WTC11 (cell line): ENCODE results near the gene AHSA1.

ENCODE experiments used
- CREB1 ChIP-seq: sonication (generic); formaldehyde crosslinking; IDR thresholded peaks from 2 replicates; pipeline ENCODE4 v1.8.0; 2023; ENCODE audit warnings: mild to moderate bottlenecking, missing genetic modification reagents
- GABPB1 ChIP-seq: sonication (generic); formaldehyde crosslinking; IDR thresholded peaks from 2 replicates; pipeline ENCODE4 v1.8.1; 2023; ENCODE audit warnings: mild to moderate bottlenecking, missing genetic modification reagents
- NFE2L1 ChIP-seq: sonication (generic); formaldehyde crosslinking; IDR thresholded peaks from 2 replicates; pipeline ENCODE4 v1.8.1; 2023; ENCODE audit warnings: missing genetic modification reagents
- NR2C2 ChIP-seq: sonication (generic); formaldehyde crosslinking; IDR thresholded peaks from 2 replicates; pipeline ENCODE4 v1.8.0; 2022; ENCODE audit warnings: mild to moderate bottlenecking, missing genetic modification reagents
- RELA ChIP-seq: sonication (generic); formaldehyde crosslinking; IDR thresholded peaks from 2 replicates; pipeline ENCODE4 v1.8.1; 2022; ENCODE audit warnings: missing genetic modification reagents, mild to moderate bottlenecking, borderline replicate concordance
- SMAD3 ChIP-seq: sonication (generic); formaldehyde crosslinking; IDR thresholded peaks from 2 replicates; pipeline ENCODE4 v1.8.0; 2022; ENCODE audit warnings: missing genetic modification reagents, mild to moderate bottlenecking, borderline replicate concordance
- TF ChIP-seq, protein P1 (sequence below): fragments of 200-600 bp; IDR thresholded peaks from 2 replicates; pipeline ENCODE4 v1.8.0; 2022; ENCODE audit warnings: antibody characterized with exemption
- TF ChIP-seq, protein P2 (sequence below): sonication (generic); formaldehyde crosslinking; IDR thresholded peaks from 2 replicates; pipeline ENCODE4 v1.8.0; 2022; ENCODE audit warnings: mild to moderate bottlenecking, missing genetic modification reagents
- TF ChIP-seq, protein P3 (sequence below): sonication (generic); formaldehyde crosslinking; IDR thresholded peaks from 2 replicates; pipeline ENCODE4 v1.8.1; 2023; ENCODE audit warnings: mild to moderate bottlenecking, missing genetic modification reagents, borderline replicate concordance
- TF ChIP-seq, protein P4 (sequence below): sonication (generic); formaldehyde crosslinking; IDR thresholded peaks from 2 replicates; pipeline ENCODE4 v1.8.1; 2023; ENCODE audit warnings: mild to moderate bottlenecking, missing genetic modification reagents, moderate library complexity
- TF ChIP-seq, protein P5 (sequence below): sonication (generic); formaldehyde crosslinking; IDR thresholded peaks from 2 replicates; pipeline ENCODE4 v1.8.0; 2023; ENCODE audit warnings: missing genetic modification reagents, mild to moderate bottlenecking, borderline replicate concordance
- TF ChIP-seq, protein P6 (sequence below): sonication (generic); formaldehyde crosslinking; IDR thresholded peaks from 2 replicates; pipeline ENCODE4 v1.8.1; 2023; ENCODE audit warnings: mild to moderate bottlenecking, missing genetic modification reagents, moderate library complexity

DNA sequence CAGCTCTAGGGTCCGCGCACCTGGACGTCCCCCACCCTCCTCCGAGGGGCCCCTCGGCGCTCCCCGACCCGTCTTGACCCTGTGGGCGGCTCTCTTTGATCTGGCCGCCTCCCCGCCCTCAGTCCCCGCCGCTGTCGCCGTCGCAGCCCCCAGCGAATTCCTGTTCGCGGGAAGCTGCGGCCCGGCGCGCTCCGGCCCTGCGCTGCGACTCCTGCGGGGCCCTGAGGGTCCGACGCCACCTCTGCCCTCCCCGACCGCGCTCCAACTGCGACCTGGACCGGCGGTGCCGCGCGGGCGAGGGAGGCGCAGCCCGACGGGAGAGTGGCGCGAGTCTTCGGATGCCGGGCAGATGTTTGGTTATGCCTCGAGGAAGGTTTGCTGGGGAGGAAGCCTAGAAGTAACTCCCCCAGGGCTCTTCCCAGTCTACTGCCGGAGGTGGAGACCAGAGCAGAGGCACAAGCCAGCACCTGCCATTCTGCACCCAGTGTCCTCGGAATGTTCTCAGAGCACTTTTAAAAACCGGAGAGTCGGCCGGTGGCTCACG, 41.2 kb downstream of the AHSA1 start:
- TF ChIP-seq, protein P1, sequence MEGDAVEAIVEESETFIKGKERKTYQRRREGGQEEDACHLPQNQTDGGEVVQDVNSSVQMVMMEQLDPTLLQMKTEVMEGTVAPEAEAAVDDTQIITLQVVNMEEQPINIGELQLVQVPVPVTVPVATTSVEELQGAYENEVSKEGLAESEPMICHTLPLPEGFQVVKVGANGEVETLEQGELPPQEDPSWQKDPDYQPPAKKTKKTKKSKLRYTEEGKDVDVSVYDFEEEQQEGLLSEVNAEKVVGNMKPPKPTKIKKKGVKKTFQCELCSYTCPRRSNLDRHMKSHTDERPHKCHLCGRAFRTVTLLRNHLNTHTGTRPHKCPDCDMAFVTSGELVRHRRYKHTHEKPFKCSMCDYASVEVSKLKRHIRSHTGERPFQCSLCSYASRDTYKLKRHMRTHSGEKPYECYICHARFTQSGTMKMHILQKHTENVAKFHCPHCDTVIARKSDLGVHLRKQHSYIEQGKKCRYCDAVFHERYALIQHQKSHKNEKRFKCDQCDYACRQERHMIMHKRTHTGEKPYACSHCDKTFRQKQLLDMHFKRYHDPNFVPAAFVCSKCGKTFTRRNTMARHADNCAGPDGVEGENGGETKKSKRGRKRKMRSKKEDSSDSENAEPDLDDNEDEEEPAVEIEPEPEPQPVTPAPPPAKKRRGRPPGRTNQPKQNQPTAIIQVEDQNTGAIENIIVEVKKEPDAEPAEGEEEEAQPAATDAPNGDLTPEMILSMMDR, result no peak
- TF ChIP-seq CREB1 (CRISPR knock-in tag) (no peak), SMAD3 (no peak), NR2C2 (CRISPR knock-in tag) (no peak), NFE2L1 (CRISPR knock-in tag) (no peak), RELA (no peak; the same call in 1 of the 2 replicates), GABPB1 (CRISPR knock-in tag) (no peak)
- TF ChIP-seq, protein P2, sequence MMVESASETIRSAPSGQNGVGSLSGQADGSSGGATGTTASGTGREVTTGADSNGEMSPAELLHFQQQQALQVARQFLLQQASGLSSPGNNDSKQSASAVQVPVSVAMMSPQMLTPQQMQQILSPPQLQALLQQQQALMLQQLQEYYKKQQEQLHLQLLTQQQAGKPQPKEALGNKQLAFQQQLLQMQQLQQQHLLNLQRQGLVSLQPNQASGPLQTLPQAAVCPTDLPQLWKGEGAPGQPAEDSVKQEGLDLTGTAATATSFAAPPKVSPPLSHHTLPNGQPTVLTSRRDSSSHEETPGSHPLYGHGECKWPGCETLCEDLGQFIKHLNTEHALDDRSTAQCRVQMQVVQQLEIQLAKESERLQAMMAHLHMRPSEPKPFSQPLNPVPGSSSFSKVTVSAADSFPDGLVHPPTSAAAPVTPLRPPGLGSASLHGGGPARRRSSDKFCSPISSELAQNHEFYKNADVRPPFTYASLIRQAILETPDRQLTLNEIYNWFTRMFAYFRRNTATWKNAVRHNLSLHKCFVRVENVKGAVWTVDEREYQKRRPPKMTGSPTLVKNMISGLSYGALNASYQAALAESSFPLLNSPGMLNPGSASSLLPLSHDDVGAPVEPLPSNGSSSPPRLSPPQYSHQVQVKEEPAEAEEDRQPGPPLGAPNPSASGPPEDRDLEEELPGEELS (CRISPR knock-in tag), result no peak
- TF ChIP-seq, protein P3, sequence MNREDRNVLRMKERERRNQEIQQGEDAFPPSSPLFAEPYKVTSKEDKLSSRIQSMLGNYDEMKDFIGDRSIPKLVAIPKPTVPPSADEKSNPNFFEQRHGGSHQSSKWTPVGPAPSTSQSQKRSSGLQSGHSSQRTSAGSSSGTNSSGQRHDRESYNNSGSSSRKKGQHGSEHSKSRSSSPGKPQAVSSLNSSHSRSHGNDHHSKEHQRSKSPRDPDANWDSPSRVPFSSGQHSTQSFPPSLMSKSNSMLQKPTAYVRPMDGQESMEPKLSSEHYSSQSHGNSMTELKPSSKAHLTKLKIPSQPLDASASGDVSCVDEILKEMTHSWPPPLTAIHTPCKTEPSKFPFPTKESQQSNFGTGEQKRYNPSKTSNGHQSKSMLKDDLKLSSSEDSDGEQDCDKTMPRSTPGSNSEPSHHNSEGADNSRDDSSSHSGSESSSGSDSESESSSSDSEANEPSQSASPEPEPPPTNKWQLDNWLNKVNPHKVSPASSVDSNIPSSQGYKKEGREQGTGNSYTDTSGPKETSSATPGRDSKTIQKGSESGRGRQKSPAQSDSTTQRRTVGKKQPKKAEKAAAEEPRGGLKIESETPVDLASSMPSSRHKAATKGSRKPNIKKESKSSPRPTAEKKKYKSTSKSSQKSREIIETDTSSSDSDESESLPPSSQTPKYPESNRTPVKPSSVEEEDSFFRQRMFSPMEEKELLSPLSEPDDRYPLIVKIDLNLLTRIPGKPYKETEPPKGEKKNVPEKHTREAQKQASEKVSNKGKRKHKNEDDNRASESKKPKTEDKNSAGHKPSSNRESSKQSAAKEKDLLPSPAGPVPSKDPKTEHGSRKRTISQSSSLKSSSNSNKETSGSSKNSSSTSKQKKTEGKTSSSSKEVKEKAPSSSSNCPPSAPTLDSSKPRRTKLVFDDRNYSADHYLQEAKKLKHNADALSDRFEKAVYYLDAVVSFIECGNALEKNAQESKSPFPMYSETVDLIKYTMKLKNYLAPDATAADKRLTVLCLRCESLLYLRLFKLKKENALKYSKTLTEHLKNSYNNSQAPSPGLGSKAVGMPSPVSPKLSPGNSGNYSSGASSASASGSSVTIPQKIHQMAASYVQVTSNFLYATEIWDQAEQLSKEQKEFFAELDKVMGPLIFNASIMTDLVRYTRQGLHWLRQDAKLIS (CRISPR knock-in tag), result no peak
- TF ChIP-seq, protein P4, sequence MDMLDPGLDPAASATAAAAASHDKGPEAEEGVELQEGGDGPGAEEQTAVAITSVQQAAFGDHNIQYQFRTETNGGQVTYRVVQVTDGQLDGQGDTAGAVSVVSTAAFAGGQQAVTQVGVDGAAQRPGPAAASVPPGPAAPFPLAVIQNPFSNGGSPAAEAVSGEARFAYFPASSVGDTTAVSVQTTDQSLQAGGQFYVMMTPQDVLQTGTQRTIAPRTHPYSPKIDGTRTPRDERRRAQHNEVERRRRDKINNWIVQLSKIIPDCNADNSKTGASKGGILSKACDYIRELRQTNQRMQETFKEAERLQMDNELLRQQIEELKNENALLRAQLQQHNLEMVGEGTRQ (CRISPR knock-in tag), result no peak
- TF ChIP-seq, protein P5, sequence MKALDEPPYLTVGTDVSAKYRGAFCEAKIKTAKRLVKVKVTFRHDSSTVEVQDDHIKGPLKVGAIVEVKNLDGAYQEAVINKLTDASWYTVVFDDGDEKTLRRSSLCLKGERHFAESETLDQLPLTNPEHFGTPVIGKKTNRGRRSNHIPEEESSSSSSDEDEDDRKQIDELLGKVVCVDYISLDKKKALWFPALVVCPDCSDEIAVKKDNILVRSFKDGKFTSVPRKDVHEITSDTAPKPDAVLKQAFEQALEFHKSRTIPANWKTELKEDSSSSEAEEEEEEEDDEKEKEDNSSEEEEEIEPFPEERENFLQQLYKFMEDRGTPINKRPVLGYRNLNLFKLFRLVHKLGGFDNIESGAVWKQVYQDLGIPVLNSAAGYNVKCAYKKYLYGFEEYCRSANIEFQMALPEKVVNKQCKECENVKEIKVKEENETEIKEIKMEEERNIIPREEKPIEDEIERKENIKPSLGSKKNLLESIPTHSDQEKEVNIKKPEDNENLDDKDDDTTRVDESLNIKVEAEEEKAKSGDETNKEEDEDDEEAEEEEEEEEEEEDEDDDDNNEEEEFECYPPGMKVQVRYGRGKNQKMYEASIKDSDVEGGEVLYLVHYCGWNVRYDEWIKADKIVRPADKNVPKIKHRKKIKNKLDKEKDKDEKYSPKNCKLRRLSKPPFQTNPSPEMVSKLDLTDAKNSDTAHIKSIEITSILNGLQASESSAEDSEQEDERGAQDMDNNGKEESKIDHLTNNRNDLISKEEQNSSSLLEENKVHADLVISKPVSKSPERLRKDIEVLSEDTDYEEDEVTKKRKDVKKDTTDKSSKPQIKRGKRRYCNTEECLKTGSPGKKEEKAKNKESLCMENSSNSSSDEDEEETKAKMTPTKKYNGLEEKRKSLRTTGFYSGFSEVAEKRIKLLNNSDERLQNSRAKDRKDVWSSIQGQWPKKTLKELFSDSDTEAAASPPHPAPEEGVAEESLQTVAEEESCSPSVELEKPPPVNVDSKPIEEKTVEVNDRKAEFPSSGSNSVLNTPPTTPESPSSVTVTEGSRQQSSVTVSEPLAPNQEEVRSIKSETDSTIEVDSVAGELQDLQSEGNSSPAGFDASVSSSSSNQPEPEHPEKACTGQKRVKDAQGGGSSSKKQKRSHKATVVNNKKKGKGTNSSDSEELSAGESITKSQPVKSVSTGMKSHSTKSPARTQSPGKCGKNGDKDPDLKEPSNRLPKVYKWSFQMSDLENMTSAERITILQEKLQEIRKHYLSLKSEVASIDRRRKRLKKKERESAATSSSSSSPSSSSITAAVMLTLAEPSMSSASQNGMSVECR (CRISPR knock-in tag), result no peak
- TF ChIP-seq, protein P6, sequence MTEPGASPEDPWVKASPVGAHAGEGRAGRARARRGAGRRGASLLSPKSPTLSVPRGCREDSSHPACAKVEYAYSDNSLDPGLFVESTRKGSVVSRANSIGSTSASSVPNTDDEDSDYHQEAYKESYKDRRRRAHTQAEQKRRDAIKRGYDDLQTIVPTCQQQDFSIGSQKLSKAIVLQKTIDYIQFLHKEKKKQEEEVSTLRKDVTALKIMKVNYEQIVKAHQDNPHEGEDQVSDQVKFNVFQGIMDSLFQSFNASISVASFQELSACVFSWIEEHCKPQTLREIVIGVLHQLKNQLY (CRISPR knock-in tag), result no peak
